ENCODE measurements around the gene RBM10. TPM values are rescaled to one million over a fixed set of nuclear protein-coding genes. Genes with fewer than 3 reads are reported as not detected.
"Not testable (repeated sequence)": the region's sequence is repeated elsewhere in the genome, so short reads cannot be mapped to it uniquely, and the experiment has no call there.

RBM10 gene
- 54.2 and 57.1 TPM in 2 replicates for total RNA-seq

GRCh38 chrX:47144626-47145394 lies at the start of gene RBM10, which contains the start of gene NDUFB11:
TSS of gene RBM10 (plus strand) at chrX:47145221. CDS start at chrX:47147482, 2,261 bp downstream.
TSS of gene NDUFB11 (minus strand) at chrX:47144702. CDS start at chrX:47144679, 23 bp downstream.
- intact Hi-C loops (cut with micrococcal nuclease), result loop anchor here (1.0 to 5.0 kb wide), 11 partner anchors 16 to 692 kb away; partner anchors contain the start of genes CDK16, USP11, UXT and ZNF41

- intact Hi-C loops (cut with micrococcal nuclease), result loop anchor here (10.0 kb wide), 1 partner anchor 112 kb away; no protein-coding TSS in a partner anchor
Measured at GRCh38 chrX:47097018-47097417, 48.0 kb upstream of the RBM10 start.

- intact Hi-C loops (cut with micrococcal nuclease), result loop anchor here (10.0 kb wide), 1 partner anchor 114 kb away; no protein-coding TSS in a partner anchor
Measured at GRCh38 chrX:47098338-47099094, 46.5 kb upstream of the RBM10 start.

GRCh38 chrX:47101206-47101605 lies 43.8 kb upstream of the RBM10 start:
- intact Hi-C loops (cut with micrococcal nuclease), result no loop called here

- intact Hi-C loops (cut with micrococcal nuclease), result not testable (repeated sequence)
Measured at GRCh38 chrX:47110936-47111615, 33.9 kb upstream of the RBM10 start.

GRCh38 chrX:47112316-47112954 lies 32.6 kb upstream of the RBM10 start:
- intact Hi-C loops (cut with micrococcal nuclease), result no loop called here

- intact Hi-C loops (cut with micrococcal nuclease), result not testable (repeated sequence)
Measured at GRCh38 chrX:47116551-47117110, 28.4 kb upstream of the RBM10 start.

GRCh38 chrX:47124466-47124865 lies 20.6 kb upstream of the RBM10 start:
- intact Hi-C loops (cut with micrococcal nuclease), result not testable (repeated sequence)

- intact Hi-C loops (cut with micrococcal nuclease), result loop anchor here (1.0 to 2.0 kb wide), 11 partner anchors 15 to 1410 kb away; partner anchors contain the start of genes ARAF, CDK16, NDUFB11 and RP2
Measured at GRCh38 chrX:47129157-47129898, 15.7 kb upstream of the RBM10 start.

GRCh38 chrX:47129899-47130358 lies 15.1 kb upstream of the RBM10 start:
- intact Hi-C loops (cut with micrococcal nuclease), result loop anchor here (1.0 to 2.0 kb wide), 11 partner anchors 14 to 1409 kb away; partner anchors contain the start of genes ARAF, CDK16, NDUFB11 and RP2

GRCh38 chrX:47133493-47133892 lies 11.5 kb upstream of the RBM10 start:
- intact Hi-C loops (cut with micrococcal nuclease), result no loop called here

- intact Hi-C loops (cut with micrococcal nuclease), result not testable (repeated sequence)
Measured at GRCh38 chrX:47135650-47136049, 9.4 kb upstream of the RBM10 start.

- intact Hi-C loops (cut with micrococcal nuclease), result no loop called here
Measured at GRCh38 chrX:47138171-47138570, 6.8 kb upstream of the RBM10 start.

- intact Hi-C loops (cut with micrococcal nuclease), result loop anchor here (1.0 to 2.0 kb wide), 3 partner anchors 15 to 693 kb away; partner anchors contain the start of gene ZNF81
Measured at GRCh38 chrX:47143894-47144625, 961 bp upstream of the RBM10 start.

- intact Hi-C loops (cut with micrococcal nuclease), result loop anchor here (1.0 to 5.0 kb wide), 10 partner anchors 45 to 691 kb away; partner anchors contain the start of genes CDK16, USP11, UXT and ZNF41
Measured at GRCh38 chrX:47145395-47146120, 537 bp downstream of the RBM10 start.

GRCh38 chrX:47146121-47146935 lies 1.3 kb downstream of the RBM10 start:
- intact Hi-C loops (cut with micrococcal nuclease), result loop anchor here (5.0 kb wide), 1 partner anchor 236 kb away; no protein-coding TSS in a partner anchor

Data from T-helper 1 cell treated with Interleukin-12 subunit alpha and Interleukin-12 subunit beta and Interleukin-4 antibody, amounts not matched to agents 30 ng/mL and 1 ng/mL, for 36 hours (primary cell).